Neural cell (in vitro differentiated cells): ENCODE data around the gene LCOR. TPM values are rescaled to one million over a fixed set of nuclear protein-coding genes. Genes with fewer than 3 reads are reported as not detected.

Experiments used
- H2AFZ ChIP-seq: fragments of 200-600, 300-800 bp; sonication (generic), shearing (Covaris generic); 2 replicates; pipeline ENCODE4 v1.6.0; 2014; ENCODE audit warnings: low read depth, mild to moderate bottlenecking, antibody characterized with exemption, low read length, moderate library complexity
- H3F3A ChIP-seq: fragments of 200-600 bp; shearing (Covaris generic); 2 replicates; pipeline ENCODE4 v1.6.1; 2016; ENCODE audit warnings: mild to moderate bottlenecking, moderate library complexity, mixed read lengths, antibody characterized with exemption, low read length; ENCODE audit not compliant: insufficient read depth, poor library complexity, severe bottlenecking
- H3K27ac ChIP-seq: fragments of 200-600, 300-800 bp; sonication (generic), shearing (Covaris generic); 2 replicates; pipeline ENCODE4 v1.5.1; 2014; ENCODE audit warnings: mild to moderate bottlenecking, low read length, moderate library complexity
- H3K27me3 ChIP-seq: fragments of 300-800, 200-600 bp; sonication (generic), shearing (Covaris generic); 2 replicates; pipeline ENCODE4 v1.6.0; 2014; ENCODE audit warnings: mild to moderate bottlenecking, low read depth, low read length, moderate library complexity; ENCODE audit not compliant: insufficient read depth
- H3K36me3 ChIP-seq: fragments of 300-800, 200-600 bp; sonication (generic), shearing (Covaris generic); 2 replicates; pipeline ENCODE4 v1.5.1; 2014; ENCODE audit warnings: mild to moderate bottlenecking, antibody characterized with exemption, low read length, moderate library complexity; ENCODE audit not compliant: insufficient read depth
- H3K4me2 ChIP-seq: fragments of 300-800, 200-600 bp; sonication (generic), shearing (Covaris generic); 2 replicates; pipeline ENCODE4 v1.6.0; 2014; ENCODE audit warnings: mild to moderate bottlenecking, low read length
- H3K4me3 ChIP-seq: fragments of 300-800, 200-600 bp; sonication (generic), shearing (Covaris generic); 2 replicates; pipeline ENCODE4 v1.5.1; 2014; ENCODE audit warnings: mild to moderate bottlenecking, low read length, moderate library complexity
- H3K79me2 ChIP-seq: fragments of 200-600 bp; shearing (Covaris generic); replicated peaks from 2 replicates; pipeline ENCODE4 v1.6.0; 2014; ENCODE audit warnings: mild to moderate bottlenecking, low read length, moderate library complexity; ENCODE audit not compliant: insufficient read depth
- H3K9ac ChIP-seq: fragments of 300-800, 200-600 bp; sonication (generic), shearing (Covaris generic); 2 replicates; pipeline ENCODE4 v1.6.1; 2016; ENCODE audit warnings: mild to moderate bottlenecking, low read length, mixed read lengths
- H3K9me2 ChIP-seq: fragments of 200-600 bp; shearing (Covaris generic); 2 replicates; pipeline ENCODE4 v1.6.1; 2016; ENCODE audit warnings: mild to moderate bottlenecking, low read length, mixed read lengths; ENCODE audit not compliant: insufficient read depth
- H3K9me3 ChIP-seq: fragments of 200-600, 300-800 bp; sonication (generic), shearing (Covaris generic); 2 replicates; pipeline ENCODE4 v1.6.1; 2016; ENCODE audit warnings: mild to moderate bottlenecking, mixed run types, low read length, moderate library complexity, mixed read lengths
- H4K20me1 ChIP-seq: fragments of 200-600 bp; shearing (Covaris generic); 2 replicates; pipeline ENCODE4 v1.6.1; 2016; ENCODE audit warnings: mild to moderate bottlenecking, mixed run types; ENCODE audit not compliant: insufficient read depth
- CTCF ChIP-seq: fragments of 450-650 bp; IDR thresholded peaks from 2 replicates; pipeline ENCODE4 v1.5.1; 2014; ENCODE audit warnings: antibody characterized with exemption, mild to moderate bottlenecking, moderate library complexity; ENCODE audit not compliant: poor library complexity, severe bottlenecking
- EP300 ChIP-seq: fragments of 450-650 bp; conservative IDR thresholded peaks from 2 replicates; pipeline ENCODE4 v1.6.1; 2014; ENCODE audit warnings: antibody characterized with exemption, mild to moderate bottlenecking, moderate library complexity; ENCODE audit not compliant: poor library complexity, severe bottlenecking
- EZH2 ChIP-seq: fragments of 200-600, 300-800 bp; shearing (Covaris generic), sonication (generic); IDR thresholded peaks from 2 replicates; pipeline ENCODE4 v1.6.1; 2014; ENCODE audit warnings: antibody characterized with exemption, low read length, borderline replicate concordance, mild to moderate bottlenecking; ENCODE audit not compliant: insufficient read depth, poor library complexity, severe bottlenecking
- MXI1 ChIP-seq: fragments of 450-650 bp; conservative IDR thresholded peaks from 2 replicates; pipeline ENCODE4 v1.6.1; 2014; ENCODE audit warnings: antibody characterized with exemption, mild to moderate bottlenecking; ENCODE audit not compliant: poor library complexity, severe bottlenecking
- POLR2AphosphoS5 ChIP-seq: IDR thresholded peaks from 2 replicates; pipeline ENCODE4 v1.6.1; 2012
- RAD21 ChIP-seq: fragments of 450-650 bp; conservative IDR thresholded peaks from 2 replicates; pipeline ENCODE4 v1.6.1; 2014; ENCODE audit warnings: antibody characterized with exemption, mild to moderate bottlenecking, moderate library complexity
- REST ChIP-seq: IDR thresholded peaks from 2 replicates; pipeline ENCODE4 v1.6.1; 2012; ENCODE audit warnings: borderline replicate concordance
- SMC3 ChIP-seq: fragments of 450-650 bp; conservative IDR thresholded peaks from 2 replicates; pipeline ENCODE4 v1.6.1; 2014; ENCODE audit warnings: antibody characterized with exemption, mild to moderate bottlenecking, moderate library complexity; ENCODE audit not compliant: poor library complexity
- TAF1 ChIP-seq: IDR thresholded peaks from 2 replicates; pipeline ENCODE4 v1.6.1; 2012; ENCODE audit warnings: low read depth
- polyA plus RNA-seq: library from polyadenylated mRNA; depleted of rRNA; stranded (reverse); fragments of >200 nt; gene quantifications from 2 replicates; pipeline ENCODE4 v1.2.3, GENCODE V29; 2014

LCOR gene
- polyA plus RNA-seq, 1 donor from 2014 or later, result 61.1 TPM

- no peak overlapping the region for H3K4me2 ChIP-seq
- TF ChIP-seq EP300 (no peak), EZH2 (no peak), CTCF (no peak), POLR2AphosphoS5 (no peak), TAF1 (no peak), REST (no peak), MXI1 (no peak), RAD21 (no peak), SMC3 (no peak)
- H3K9ac ChIP-seq, result no peak overlapping the region
- H2AFZ ChIP-seq, result no peak overlapping the region
- no peaks in the 10 kb centered on the region for H3K27me3 ChIP-seq
- H3K79me2 ChIP-seq, result peaks cover 75% of the 10 kb centered on the region
- H3K9me2 ChIP-seq, result no peaks in the 10 kb centered on the region
- H3K4me3 ChIP-seq, result no peak overlapping the region
- no peaks in the 10 kb centered on the region for H3K36me3 ChIP-seq
- H4K20me1 ChIP-seq, result peaks cover 6% of the 10 kb centered on the region
- no peaks in the 10 kb centered on the region for H3K9me3 ChIP-seq
- H3K27ac ChIP-seq, result no peak overlapping the region
- H3F3A ChIP-seq, result no peaks in the 10 kb centered on the region
These were observed 31.9 kb downstream of the LCOR start for GRCh38 chr10:96863922-96864543.

GRCh38 chr10:96873086-96873485 is 41.0 kb downstream of the LCOR start:
- Histone ChIP-seq H3K9me3 (no peaks in the 10 kb centered on the region), H3K27ac (no peak overlapping the region), H3K36me3 (no peaks in the 10 kb centered on the region), H3K9ac (no peak overlapping the region), H2AFZ (no peak overlapping the region), H3K79me2 (peaks cover 75% of the 10 kb centered on the region), H3K27me3 (no peaks in the 10 kb centered on the region), H3K4me3 (no peak overlapping the region), H3K9me2 (no peaks in the 10 kb centered on the region), H3K4me2 (no peak overlapping the region), H4K20me1 (peaks cover 5% of the 10 kb centered on the region), H3F3A (no peaks in the 10 kb centered on the region)
- no peak for TF ChIP-seq SMC3
- TF ChIP-seq TAF1, result no peak
- TF ChIP-seq REST, result no peak
- TF ChIP-seq CTCF, result no peak
- no peak for TF ChIP-seq EZH2
- TF ChIP-seq MXI1, result no peak
- no peak for TF ChIP-seq POLR2AphosphoS5
- no peak for TF ChIP-seq RAD21
- TF ChIP-seq EP300, result no peak
